Stimulated activated CD8-positive, alpha-beta memory T cell treated with anti-CD3 and anti-CD28 coated beads, Interleukin-7, amount 100 ng/mL, for 4 hours (primary cell): ENCODE results near the gene ABCG1.

ENCODE experiments used
- DNase-seq, 2 donors: peaks; one replicate each; pipeline ENCODE4 v3.0.0-alpha.2; 2020; ENCODE audit warnings: low read depth in 2 of 2

ABCG1 gene

GRCh38 chr21:42232176-42232825 is 13.4 kb downstream of the ABCG1 start:
- DNase-seq = no peak

- peak; percentile 62 to 67 for DNase-seq
These were observed 14.4 kb downstream of the ABCG1 start for GRCh38 chr21:42233067-42233961.

- no peak for DNase-seq
These were observed 15.1 kb downstream of the ABCG1 start for GRCh38 chr21:42234041-42234440.

- DNase-seq = peak in 1 of 2 donors; percentile 69
These were observed 15.7 kb downstream of the ABCG1 start for GRCh38 chr21:42234464-42235241.

- DNase-seq = no peak
These were observed 16.7 kb downstream of the ABCG1 start for GRCh38 chr21:42235593-42235992.

GRCh38 chr21:42236014-42236413 is 17.1 kb downstream of the ABCG1 start:
- DNase-seq = no peak

GRCh38 chr21:42236693-42237092 is 17.8 kb downstream of the ABCG1 start:
- no peak for DNase-seq

GRCh38 chr21:42237161-42237560 is 18.2 kb downstream of the ABCG1 start:
- no peak for DNase-seq

- no peak for DNase-seq
These were observed 18.6 kb downstream of the ABCG1 start for GRCh38 chr21:42237577-42237976.

GRCh38 chr21:42238185-42238934 is 19.4 kb downstream of the ABCG1 start:
- DNase-seq = peak in 1 of 2 donors; percentile 13

- no peak for DNase-seq
These were observed 20.6 kb downstream of the ABCG1 start for GRCh38 chr21:42239556-42239955.

GRCh38 chr21:42239973-42240372 is 21.0 kb downstream of the ABCG1 start:
- DNase-seq = no peak

GRCh38 chr21:42242611-42243010 is 23.7 kb downstream of the ABCG1 start:
- DNase-seq = no peak

GRCh38 chr21:42243026-42243425 is 24.1 kb downstream of the ABCG1 start:
- DNase-seq = no peak

GRCh38 chr21:42245331-42246193 is 26.6 kb downstream of the ABCG1 start:
- DNase-seq = no peak

GRCh38 chr21:42247716-42248115 is 28.8 kb downstream of the ABCG1 start:
- DNase-seq = no peak

GRCh38 chr21:42248241-42248640 is 29.3 kb downstream of the ABCG1 start:
- no peak for DNase-seq

- DNase-seq = no peak
These were observed 30.1 kb downstream of the ABCG1 start for GRCh38 chr21:42248783-42249597.
